GM10847 (cell line): ENCODE results near the gene INAFM1.

Experiments
- POLR2A ChIP-seq: IDR thresholded peaks from 2 replicates; pipeline ENCODE4 v1.6.1; 2011; ENCODE audit not compliant: insufficient read length; ENCODE audit errors: extremely low read depth

Gene INAFM1

GRCh38 chr19:47236072-47236675 is 38.5 kb upstream of the INAFM1 start:
- TF ChIP-seq POLR2A = no peak

DNA sequence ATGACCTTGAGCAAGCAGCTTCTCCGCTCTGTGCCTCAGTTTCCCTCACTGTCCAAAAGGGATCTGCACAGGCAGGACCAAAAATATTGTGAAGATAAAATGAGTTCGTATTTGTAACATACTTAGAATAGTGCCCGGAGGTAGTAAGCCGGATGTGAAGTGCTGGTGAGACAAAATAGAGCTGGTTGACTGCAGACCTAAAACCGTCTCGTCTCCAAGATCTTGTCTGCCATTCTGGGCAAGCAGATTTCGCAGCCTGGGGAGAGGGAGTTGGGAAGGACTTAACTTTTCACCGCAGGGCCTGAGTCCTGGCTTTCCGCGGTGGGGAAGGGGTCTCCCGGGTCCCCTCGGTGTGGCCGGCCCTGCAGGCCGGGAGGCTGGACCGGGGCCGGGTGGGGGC is 35.5 kb upstream of the INAFM1 start:
- no peak for TF ChIP-seq POLR2A

GRCh38 chr19:47239610-47240296 is 34.9 kb upstream of the INAFM1 start:
- TF ChIP-seq POLR2A = no peak

DNA sequence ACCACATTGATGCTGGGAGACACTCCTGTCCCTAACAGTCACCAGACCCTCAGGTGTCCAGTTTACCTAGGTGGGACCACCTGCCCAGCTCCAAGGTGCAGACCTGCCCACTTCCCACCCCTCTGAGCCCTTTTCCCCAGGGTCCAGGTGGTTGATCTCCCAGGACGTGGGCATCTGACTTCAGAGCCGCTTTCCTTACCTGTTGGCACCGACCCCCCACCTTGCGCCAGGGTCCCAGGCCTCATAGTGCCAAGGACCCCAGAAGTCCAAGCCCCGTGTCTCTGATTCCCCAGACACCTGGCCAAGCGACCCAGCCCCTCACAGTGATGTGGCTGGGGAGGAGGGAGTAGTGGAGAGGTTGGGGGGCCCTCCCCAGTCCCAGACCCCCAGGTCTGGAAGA is 34.1 kb upstream of the INAFM1 start:
- no peak for TF ChIP-seq POLR2A

DNA sequence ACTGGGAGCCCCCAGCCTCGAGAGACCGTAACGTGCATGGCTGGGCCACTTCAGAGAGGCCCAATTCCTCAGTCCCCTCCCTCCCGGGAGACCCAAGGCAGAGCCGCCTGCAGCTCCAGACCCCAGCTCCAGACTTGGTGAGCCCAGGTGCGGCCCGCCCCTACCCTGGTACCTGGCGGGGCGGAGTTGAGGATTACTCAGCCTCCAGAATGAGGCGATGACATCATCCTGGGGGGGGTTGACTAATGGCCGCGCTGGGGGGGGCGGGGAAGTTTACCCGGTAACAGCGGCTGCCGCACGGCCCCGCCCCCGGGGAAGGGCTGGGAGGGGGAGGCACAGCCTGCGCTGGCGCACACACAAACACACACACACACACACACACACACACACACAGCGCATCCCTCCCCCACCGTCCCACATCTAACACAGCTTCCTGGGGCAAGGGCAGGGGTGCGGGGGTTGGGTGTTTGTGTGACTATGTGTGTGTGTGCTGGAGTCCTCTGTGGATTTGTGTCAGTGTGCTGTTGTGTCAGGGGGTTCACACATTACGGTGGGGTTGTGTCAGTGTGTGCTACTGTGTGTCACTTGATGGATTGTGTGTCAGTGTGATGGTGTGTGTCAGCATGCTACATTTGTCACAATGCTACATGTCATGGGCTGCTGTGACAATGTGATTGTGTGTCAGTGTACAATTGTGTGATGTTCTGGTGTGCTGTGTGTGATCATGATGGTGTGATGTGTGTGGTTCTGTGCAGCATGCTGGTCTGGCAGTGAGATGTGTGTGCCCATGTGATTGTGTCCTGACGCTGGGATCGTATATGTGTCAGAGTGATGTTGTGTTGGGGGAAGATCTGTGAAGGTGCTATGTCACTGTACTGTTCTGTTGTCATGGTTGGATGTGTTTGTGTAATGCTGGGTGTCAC is 33.4 kb upstream of the INAFM1 start:
- TF ChIP-seq POLR2A = no peak

DNA sequence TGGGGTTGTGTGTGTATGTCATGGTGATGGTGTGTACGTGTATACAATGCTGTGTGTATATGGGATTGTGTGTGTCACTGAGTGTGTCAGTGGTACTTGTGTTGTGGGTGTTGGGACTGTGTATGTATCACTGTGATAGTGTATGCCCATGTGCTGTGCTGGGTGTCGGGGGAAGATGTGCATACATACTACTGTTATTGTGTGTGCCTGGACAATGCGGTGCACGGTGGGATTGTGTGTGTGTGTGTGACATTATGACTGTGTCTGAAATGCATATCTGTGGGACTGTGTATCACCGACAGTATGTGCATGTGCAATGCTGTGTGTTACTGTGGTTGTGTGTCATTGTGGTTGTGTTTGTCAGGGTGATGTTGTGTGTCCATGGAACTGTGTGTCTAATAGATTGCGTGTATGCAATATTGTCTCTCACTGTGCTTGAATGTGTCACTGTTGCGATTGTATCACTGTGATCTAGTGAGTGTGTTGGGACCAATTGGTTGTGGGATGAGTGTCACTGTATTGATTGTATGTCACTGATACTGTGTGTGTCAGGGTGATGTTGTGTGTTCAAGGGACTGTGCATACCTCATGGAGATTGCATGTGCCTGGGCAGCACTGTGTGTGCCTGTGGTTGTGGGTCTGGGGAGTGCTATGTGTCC is 32.6 kb upstream of the INAFM1 start:
- TF ChIP-seq POLR2A = no peak

- TF ChIP-seq POLR2A = no peak
Observed at GRCh38 chr19:47243364-47243775, 31.3 kb upstream of the INAFM1 start.

DNA sequence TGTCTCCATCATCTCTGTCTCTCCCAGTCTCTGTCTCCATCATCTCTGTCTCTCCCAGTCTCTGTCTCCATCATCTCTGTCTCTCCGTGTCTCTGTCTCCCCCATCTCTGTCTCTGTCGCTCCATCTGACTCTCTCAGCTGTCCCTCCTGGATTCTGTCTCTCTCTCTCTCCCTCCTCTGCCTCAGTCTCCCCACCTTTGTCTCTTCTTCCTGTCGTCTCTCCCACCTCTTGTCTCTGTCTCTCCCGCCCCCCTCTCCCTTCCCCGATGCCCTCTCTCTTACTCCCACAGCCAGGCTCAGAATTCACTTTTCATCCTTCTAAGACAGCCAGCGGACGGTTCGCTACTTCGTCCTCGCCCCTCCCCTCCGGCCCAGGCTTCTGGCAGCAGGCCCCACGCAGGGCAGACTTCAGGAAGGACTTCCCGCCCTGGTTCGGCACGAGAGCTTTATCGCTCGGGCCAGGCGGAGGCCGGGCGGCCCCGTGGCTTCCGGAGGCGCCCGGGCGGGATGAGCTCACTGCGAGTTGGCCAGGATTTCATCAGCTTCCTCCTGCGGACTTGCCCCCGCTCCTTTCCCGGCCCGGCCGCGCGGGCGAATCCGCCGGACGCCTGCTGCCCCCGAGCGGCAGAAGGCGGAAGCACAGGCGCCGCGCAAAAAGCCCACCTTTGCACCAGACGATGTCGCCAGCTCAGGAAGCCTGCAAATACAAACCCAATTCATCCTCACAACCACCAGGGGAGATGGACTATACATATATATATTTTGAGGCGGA is 30.7 kb upstream of the INAFM1 start:
- TF ChIP-seq POLR2A = no peak

GRCh38 chr19:47247308-47247990 is 27.2 kb upstream of the INAFM1 start:
- TF ChIP-seq POLR2A = no peak

- TF ChIP-seq POLR2A = no peak
Observed at GRCh38 chr19:47253467-47253881, 21.2 kb upstream of the INAFM1 start.

DNA sequence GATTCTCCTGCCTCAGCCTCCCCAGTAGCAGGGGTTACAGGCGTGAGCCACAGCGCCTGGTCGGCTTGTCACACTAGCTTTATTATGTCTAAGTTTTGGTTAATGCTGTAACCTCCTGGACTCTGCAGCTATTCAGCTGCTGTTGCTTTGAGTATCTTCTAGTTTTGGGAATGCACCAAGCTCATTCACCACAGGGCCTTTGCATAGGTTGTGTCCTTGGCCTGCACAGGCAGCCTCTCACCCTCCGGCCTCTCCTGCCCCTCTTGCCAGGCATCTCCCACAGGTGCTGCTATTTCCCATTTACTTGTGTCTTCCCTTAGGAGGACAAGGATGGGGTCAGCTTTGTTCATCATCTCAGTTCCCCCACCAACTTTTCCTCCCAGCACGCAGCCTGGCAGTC is 20.7 kb upstream of the INAFM1 start:
- TF ChIP-seq POLR2A = no peak

DNA sequence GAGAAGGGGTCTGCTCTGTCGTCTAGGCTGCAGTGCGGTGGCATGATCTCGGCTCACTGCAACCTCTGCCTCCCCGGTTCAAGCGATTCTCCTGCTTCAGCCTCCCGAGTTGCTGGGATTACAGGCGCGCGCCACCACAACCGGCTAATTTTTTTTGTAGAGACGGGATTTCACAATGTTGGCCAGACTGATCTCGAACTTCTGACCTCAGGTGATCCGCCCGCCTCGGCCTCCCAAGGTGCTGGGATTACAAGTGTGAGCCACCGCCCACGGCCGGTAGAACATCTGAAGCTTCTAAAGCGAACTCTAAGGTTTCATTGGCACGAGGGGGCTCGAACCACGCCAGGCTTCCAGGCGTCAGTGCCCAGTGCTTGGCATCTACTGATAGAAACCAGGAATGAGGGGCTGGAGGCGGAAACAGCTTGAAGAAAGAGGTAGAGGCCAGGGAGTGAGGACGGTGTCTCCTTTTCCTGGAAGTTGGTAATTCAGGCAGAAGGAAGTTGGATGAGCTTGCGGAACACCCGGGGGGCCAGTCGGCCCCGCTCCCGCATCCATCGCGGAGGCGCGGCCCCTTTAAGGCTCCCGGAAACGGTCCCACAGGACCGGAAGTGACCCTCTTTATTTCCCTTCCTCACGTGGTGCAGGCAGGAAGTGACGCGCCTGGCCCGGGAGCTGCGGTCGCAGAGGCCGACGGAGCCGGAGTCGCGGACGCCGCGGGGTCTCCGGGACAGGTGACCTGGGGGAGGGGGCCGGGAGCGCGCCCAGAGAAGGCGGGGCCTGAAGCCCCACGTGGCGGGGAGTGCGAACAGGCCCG is 18.6 kb upstream of the INAFM1 start, which contains the start of gene CCDC9:
TSS of gene CCDC9 (plus strand) at position 647 of the 814 bp plus-strand sequence. CDS start 1,876 bp downstream, outside the sequence.
- TF ChIP-seq POLR2A = peak; percentile 73
